GM12875 (cell line): ENCODE measurements around the gene PGM2L1.

Source experiments
- H3K4me3 ChIP-seq: one replicate; pipeline ENCODE4 v1.5.1; 2011; ENCODE audit warnings: low read depth, low read length, control low read depth
- TF ChIP-seq, protein P1 (sequence below): IDR thresholded peaks from 2 replicates; pipeline ENCODE4 v1.5.1; 2011; ENCODE audit warnings: low read depth, mild to moderate bottlenecking, control low read depth, inconsistent platforms, low read length, moderate library complexity, borderline replicate concordance; ENCODE audit not compliant: insufficient read depth

Gene PGM2L1

DNA sequence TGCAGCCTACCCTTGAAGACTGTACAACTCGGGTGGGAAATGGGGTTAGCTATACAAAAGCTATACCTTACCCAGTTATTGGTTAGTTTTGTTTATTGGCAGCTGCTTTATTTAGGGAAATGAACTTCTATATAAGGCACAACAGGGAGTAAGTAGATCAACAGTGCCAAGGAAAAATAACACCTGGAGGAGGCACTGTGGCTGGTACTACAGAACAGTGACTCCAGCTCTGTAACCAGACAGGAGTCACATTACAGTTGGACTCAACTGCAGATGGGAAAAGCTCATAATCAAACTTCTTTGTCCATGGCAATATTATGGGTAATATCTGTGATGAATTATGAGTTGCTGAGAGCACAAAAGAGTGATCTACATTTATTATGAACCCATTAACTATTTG lies 100.7 kb downstream of the PGM2L1 start:
- TF ChIP-seq, protein P1, sequence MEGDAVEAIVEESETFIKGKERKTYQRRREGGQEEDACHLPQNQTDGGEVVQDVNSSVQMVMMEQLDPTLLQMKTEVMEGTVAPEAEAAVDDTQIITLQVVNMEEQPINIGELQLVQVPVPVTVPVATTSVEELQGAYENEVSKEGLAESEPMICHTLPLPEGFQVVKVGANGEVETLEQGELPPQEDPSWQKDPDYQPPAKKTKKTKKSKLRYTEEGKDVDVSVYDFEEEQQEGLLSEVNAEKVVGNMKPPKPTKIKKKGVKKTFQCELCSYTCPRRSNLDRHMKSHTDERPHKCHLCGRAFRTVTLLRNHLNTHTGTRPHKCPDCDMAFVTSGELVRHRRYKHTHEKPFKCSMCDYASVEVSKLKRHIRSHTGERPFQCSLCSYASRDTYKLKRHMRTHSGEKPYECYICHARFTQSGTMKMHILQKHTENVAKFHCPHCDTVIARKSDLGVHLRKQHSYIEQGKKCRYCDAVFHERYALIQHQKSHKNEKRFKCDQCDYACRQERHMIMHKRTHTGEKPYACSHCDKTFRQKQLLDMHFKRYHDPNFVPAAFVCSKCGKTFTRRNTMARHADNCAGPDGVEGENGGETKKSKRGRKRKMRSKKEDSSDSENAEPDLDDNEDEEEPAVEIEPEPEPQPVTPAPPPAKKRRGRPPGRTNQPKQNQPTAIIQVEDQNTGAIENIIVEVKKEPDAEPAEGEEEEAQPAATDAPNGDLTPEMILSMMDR: no peak
- no peak overlapping the region for H3K4me3 ChIP-seq

DNA sequence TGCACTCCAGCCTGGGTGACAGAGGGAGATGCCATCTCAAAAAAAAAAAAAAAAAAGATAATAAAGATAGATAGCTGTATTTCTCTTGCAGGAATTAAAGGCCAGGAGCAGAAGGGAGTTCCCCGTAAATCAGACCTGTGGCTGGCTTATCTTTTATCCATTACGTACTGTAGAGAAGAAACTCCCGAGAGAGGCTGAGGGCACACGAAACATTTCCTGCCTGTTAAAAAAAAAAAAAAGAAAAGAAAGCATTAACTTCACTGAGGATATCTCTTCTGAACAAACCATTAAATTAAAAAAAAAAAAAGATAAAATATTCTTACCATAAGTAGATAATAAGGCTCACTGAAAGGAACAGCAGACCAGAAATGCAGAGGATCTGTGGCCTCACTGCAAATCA lies 109.3 kb downstream of the PGM2L1 start:
- TF ChIP-seq, protein P1: no peak

DNA sequence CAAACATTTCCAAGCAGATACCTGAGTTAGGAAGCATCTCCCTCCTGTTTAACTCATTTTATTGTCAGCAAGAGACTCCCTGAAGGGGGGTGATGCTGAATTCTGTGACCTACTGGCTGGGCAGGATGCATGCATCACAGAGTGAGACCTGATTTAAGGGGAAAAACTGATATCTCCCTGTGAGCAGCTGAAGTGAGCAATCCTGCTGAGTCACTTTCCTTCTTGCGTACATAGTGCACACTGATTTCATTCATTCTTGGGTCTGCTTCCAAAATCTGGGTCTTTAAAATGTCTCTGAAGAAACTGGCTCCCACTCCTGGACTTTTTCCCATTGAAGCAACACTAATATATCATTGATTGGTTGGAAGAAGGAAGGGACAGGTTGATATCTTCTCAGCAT lies 110.1 kb downstream of the PGM2L1 start:
- TF ChIP-seq, protein P1: no peak
- H3K4me3 ChIP-seq: no peak overlapping the region

More for the DNA sequence above, 109.3 kb downstream of the PGM2L1 start:
- no peak overlapping the region for H3K4me3 ChIP-seq

DNA sequence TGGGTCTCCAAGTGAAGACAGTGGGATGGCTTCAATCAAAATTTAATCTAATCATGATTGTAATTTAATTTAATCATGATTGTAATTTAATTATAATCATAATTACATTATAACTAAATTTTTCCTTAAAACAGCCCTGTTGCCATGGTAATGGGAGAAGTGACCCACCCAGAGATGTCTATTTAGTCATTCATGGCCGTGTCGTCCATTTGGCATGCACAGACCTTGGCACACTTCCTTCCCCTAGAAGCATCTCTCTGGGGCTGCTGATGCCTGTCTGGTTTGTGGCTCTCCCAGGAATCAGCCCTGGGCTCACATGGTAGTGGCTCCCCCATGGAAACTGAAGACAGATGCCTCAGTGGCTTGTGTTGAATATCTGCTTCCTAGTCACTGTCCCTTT lies 113.8 kb downstream of the PGM2L1 start:
- TF ChIP-seq, protein P1: no peak
- H3K4me3 ChIP-seq: no peak overlapping the region

DNA sequence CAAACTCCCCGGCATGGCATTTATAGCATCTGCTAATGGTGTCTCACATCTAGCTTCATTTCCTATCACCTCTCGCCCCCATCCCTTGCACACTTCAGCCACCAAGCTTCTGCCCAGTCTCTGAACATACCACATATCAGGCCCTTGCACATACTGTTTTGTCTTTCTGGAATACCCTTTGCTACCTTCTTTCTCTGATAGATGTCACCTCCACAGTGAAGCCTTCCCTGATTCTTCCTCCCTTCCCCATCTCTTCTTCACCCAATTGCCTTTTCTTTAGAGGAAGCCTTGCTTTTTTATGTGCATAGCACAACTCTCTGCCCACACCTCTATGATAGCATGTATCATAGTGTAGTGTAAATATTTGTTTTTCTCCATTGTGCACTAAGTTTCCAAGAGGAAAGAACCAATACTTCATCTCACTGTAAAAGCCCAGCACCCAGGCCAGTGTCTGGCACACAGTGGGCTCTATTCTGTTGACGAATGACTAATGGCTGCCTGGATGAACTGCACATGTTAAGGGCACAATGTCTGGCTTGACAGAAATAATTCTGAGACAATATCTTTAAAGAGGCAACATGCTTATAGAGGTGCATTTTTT lies 114.6 kb downstream of the PGM2L1 start:
- H3K4me3 ChIP-seq: no peak overlapping the region
- TF ChIP-seq, protein P1: no peak

DNA sequence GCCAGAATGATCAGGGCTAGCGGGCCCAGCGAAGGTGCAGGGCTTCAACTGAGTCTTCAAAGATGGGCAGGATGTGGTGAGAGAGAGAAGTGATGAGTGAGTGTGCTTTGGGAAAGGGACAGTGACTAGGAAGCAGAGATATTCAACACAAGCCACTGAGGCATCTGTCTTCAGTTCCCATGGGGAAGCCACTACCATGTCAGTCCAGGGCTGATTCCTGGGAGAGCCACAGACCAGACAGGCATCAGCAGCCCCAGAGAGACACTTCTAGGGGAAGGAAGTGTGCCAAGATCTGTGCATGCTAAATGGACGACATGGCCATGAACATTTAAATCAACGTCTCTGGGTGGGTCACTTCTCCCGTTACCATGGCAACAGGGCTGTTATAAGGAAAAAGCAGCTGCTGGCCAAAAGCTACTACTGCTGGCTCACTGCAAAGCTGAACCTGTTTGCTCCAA lies 115.3 kb downstream of the PGM2L1 start:
- TF ChIP-seq, protein P1: no peak

DNA sequence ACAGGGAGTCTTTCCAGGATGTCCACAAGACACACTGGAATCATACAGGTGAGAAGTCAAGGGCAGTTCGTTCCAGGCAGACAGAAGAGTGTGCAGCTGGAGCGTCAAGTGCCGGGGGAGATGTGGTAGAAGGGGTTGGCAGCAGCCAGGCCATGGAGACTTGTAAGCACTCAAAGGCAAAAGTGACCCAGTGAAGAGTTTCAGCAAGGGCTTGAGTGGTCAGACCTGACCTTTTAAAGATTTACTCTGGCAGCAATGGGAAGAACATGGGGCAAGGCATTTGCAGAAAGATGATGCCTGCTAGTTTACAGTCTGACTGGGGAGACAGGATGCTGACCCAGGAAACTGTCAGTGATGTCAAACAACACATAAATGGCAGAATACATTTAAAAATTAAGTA lies 115.8 kb downstream of the PGM2L1 start:
- no peak overlapping the region for H3K4me3 ChIP-seq
- TF ChIP-seq, protein P1: no peak

More for the DNA sequence above, 115.3 kb downstream of the PGM2L1 start:
- no peak overlapping the region for H3K4me3 ChIP-seq
